Vagina (tissue), 2 donors: ENCODE results near the gene PHYH. TPM values are rescaled to one million over a fixed set of nuclear protein-coding genes. Genes with fewer than 3 reads are reported as not detected.
"Not testable (repeated sequence)": the region's sequence is repeated elsewhere in the genome, so short reads cannot be mapped to it uniquely, and the experiment has no call there.

ENCODE experiments used
- DNase-seq, 2 donors: peaks; one replicate each; pipeline ENCODE4 v3.0.0-alpha.2; 2017; ENCODE audit errors: extremely low spot score in 2 of 2
- H3K27ac ChIP-seq: fragments of 200-600 bp; sonication (generic); one replicate; pipeline ENCODE4 v1.5.1; 2019
- H3K27me3 ChIP-seq: fragments of 200-600 bp; sonication (generic); one replicate; pipeline ENCODE4 v1.5.1; 2019
- H3K36me3 ChIP-seq, 2 donors: fragments of 200-600 bp; sonication (generic); one replicate each; pipeline ENCODE4 v1.5.1; 2017 to 2019
- H3K4me1 ChIP-seq: fragments of 200-600 bp; sonication (generic); one replicate; pipeline ENCODE4 v1.5.1; 2019
- H3K4me3 ChIP-seq, 2 donors: fragments of 200-600 bp; sonication (generic); 1 replicate in 1 of 2; 2 replicates in 1 of 2; pipeline ENCODE4 v1.5.1; 2016 to 2019
- H3K9me3 ChIP-seq: fragments of 200-600 bp; sonication (generic); one replicate; pipeline ENCODE4 v1.5.1; 2019
- POLR2A ChIP-seq, 2 donors: fragments of 450-650 bp; IDR thresholded peaks; one replicate each; pipeline ENCODE4 v1.6.1; 2017; ENCODE audit warnings: antibody characterized with exemption in 2 of 2, mild to moderate bottlenecking in 2 of 2, moderate library complexity in 2 of 2
- POLR2AphosphoS5 ChIP-seq, 2 donors: sonication (generic); formaldehyde crosslinking; IDR thresholded peaks; one replicate each; pipeline ENCODE4 v1.9.0; 2017; ENCODE audit warnings: antibody characterized with exemption in 2 of 2, mild to moderate bottlenecking in 2 of 2, low read depth in 1 of 2; ENCODE audit not compliant: insufficient read depth in 1 of 2
- intact Hi-C: fragments of 100-400 bp; cut with DNase I; formaldehyde crosslinking; loops from one replicate; pipeline ENCODE4 v1.15.1; 2023
- total RNA-seq: library from RNA; depleted of rRNA; stranded (reverse); fragments of >200 nt; gene quantifications from one replicate; pipeline ENCODE4 v1.2.3, GENCODE V29; 2016
- TF ChIP-seq, protein P1 (sequence below), 3 experiments: fragments of 450-650 bp in 2 of 3; fragments of 200-600 bp in 1 of 3; sonication (generic) in 1 of 3; IDR thresholded peaks; one replicate each; pipeline ENCODE4 v1.5.1; 2017 to 2019; ENCODE audit warnings: antibody characterized with exemption in 3 of 3, mild to moderate bottlenecking in 2 of 3, moderate library complexity in 2 of 3

PHYH gene
- total RNA-seq, 1 donor from 2014 or later, result 15.2 TPM

- H3K4me1 ChIP-seq, result no peaks in the 10 kb centered on the region
- TF ChIP-seq, protein P1, sequence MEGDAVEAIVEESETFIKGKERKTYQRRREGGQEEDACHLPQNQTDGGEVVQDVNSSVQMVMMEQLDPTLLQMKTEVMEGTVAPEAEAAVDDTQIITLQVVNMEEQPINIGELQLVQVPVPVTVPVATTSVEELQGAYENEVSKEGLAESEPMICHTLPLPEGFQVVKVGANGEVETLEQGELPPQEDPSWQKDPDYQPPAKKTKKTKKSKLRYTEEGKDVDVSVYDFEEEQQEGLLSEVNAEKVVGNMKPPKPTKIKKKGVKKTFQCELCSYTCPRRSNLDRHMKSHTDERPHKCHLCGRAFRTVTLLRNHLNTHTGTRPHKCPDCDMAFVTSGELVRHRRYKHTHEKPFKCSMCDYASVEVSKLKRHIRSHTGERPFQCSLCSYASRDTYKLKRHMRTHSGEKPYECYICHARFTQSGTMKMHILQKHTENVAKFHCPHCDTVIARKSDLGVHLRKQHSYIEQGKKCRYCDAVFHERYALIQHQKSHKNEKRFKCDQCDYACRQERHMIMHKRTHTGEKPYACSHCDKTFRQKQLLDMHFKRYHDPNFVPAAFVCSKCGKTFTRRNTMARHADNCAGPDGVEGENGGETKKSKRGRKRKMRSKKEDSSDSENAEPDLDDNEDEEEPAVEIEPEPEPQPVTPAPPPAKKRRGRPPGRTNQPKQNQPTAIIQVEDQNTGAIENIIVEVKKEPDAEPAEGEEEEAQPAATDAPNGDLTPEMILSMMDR (IDR thresholded peaks at IDR 0.05), result no peak
- no peak for TF ChIP-seq POLR2A (IDR thresholded peaks at IDR 0.05)
- no peak for TF ChIP-seq POLR2AphosphoS5 (IDR thresholded peaks at IDR 0.05; ENCODE audit: insufficient read depth in 1 of 2, low read depth in 1 of 2)
- H3K27ac ChIP-seq, result no peak overlapping the region
- no peak for DNase-seq
- H3K36me3 ChIP-seq, result no peaks in the 10 kb centered on the region
- no peak overlapping the region for H3K4me3 ChIP-seq
- no peaks in the 10 kb centered on the region for H3K27me3 ChIP-seq
- H3K9me3 ChIP-seq, result no peaks in the 10 kb centered on the region
- intact Hi-C loops, result no loop called here
Measured at GRCh38 chr10:13247784-13248183, 52.1 kb downstream of the PHYH start.

DNA sequence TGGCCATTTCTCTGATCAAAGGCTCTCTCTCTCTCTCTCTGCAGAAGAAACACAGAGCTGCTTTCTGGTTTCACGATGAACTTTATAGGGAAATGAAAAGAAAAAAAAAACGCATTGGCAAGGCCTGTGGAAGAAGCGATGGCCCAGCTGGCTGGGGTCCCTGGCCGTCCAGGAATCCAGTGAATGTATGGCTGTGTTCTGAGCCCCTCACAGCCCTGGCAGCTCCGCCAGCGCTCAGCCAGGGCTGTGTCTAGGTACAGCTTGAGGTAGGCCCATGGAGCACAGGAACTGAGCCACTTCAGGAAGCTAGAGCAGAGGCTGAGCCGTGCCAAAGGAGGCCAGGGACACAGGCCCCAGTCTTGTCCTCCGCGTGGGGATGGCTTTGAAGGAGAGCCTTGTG lies 52.6 kb downstream of the PHYH start:
- Histone ChIP-seq H3K4me1 (no peaks in the 10 kb centered on the region), H3K27ac (no peak overlapping the region), H3K27me3 (no peaks in the 10 kb centered on the region), H3K9me3 (no peaks in the 10 kb centered on the region), H3K4me3 (no peak overlapping the region), H3K36me3 (no peaks in the 10 kb centered on the region)
- intact Hi-C loops, result no loop called here
- TF ChIP-seq, protein P1 (IDR thresholded peaks at IDR 0.05), result no peak
- TF ChIP-seq POLR2AphosphoS5 (IDR thresholded peaks at IDR 0.05; ENCODE audit: insufficient read depth in 1 of 2, low read depth in 1 of 2), result no peak
- TF ChIP-seq POLR2A (IDR thresholded peaks at IDR 0.05), result no peak
- no peak for DNase-seq

DNA sequence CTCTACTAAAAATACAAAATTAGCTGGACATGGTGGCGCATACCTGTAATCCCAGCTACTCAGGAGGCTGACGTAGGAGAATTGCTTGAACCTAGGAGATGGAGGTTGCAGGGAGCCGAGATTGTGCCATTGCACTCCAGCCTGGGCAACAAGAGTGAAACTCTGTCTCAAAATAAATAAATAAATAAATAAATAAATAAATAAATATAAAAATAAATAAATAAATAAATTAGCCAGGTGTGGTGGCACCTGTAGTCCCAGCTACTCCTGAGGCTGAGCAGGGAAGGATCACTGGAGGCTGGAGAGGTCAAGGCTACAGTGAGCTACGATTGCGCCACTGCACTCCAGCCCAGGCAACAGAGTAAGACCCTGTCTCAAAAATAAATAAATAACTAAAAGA lies 57.6 kb downstream of the PHYH start:
- H3K36me3 ChIP-seq, H3K4me1 ChIP-seq, H3K27me3 ChIP-seq, H3K9me3 ChIP-seq, DNase-seq, intact Hi-C loops, H3K27ac ChIP-seq, H3K4me3 ChIP-seq: not testable (repeated sequence)

- intact Hi-C loops, result no loop called here
- TF ChIP-seq POLR2AphosphoS5 (IDR thresholded peaks at IDR 0.05; ENCODE audit: insufficient read depth in 1 of 2, low read depth in 1 of 2) (no peak), POLR2A (IDR thresholded peaks at IDR 0.05) (no peak)
- TF ChIP-seq, protein P1 (IDR thresholded peaks at IDR 0.05), result no peak
Measured at GRCh38 chr10:13241613-13242012, 58.3 kb downstream of the PHYH start.

DNA sequence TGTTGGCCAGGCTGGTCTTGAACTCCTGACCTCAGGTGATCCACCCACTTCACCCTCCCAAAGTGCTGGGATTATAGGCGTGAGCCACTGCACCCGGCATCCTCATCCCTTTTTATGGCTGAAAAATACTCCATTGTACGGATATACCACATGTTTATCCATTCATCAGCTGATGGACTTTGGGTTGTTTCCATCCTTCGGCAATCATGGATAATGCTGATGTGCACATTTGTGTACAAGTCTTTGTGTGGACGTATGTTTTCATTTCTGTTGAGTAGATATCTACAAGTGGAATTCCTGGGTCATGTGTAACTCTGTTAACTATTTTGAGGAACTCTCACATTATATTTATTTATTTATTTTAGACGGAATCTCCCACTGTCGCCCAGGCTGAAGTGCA lies 59.9 kb downstream of the PHYH start:
- no peaks in the 10 kb centered on the region for H3K27me3 ChIP-seq
- H3K27ac ChIP-seq, result no peak overlapping the region
- TF ChIP-seq POLR2AphosphoS5 (IDR thresholded peaks at IDR 0.05; ENCODE audit: insufficient read depth in 1 of 2, low read depth in 1 of 2), result no peak
- TF ChIP-seq, protein P1 (IDR thresholded peaks at IDR 0.05), result no peak
- TF ChIP-seq POLR2A (IDR thresholded peaks at IDR 0.05), result no peak
- H3K4me3 ChIP-seq, result no peak overlapping the region
- no peak for DNase-seq
- no peaks in the 10 kb centered on the region for H3K4me1 ChIP-seq
- H3K36me3 ChIP-seq, result no peaks in the 10 kb centered on the region
- no peaks in the 10 kb centered on the region for H3K9me3 ChIP-seq
- intact Hi-C loops, result no loop called here

More at GRCh38 chr10:13241613-13242012, 58.3 kb downstream of the PHYH start:
- Histone ChIP-seq H3K9me3 (no peaks in the 10 kb centered on the region), H3K27me3 (no peaks in the 10 kb centered on the region), H3K27ac (no peak overlapping the region), H3K36me3 (no peaks in the 10 kb centered on the region), H3K4me1 (no peaks in the 10 kb centered on the region), H3K4me3 (no peak overlapping the region)
- no peak for DNase-seq
